Omental fat pad (tissue), 4 donors: ENCODE results near the gene RABGGTA. TPM values are rescaled to one million over a fixed set of nuclear protein-coding genes. Genes with fewer than 3 reads are reported as not detected.

Experiments used
- ATAC-seq: fragments of 150-250 bp; one replicate; pipeline ENCODE4 v1.9.1; 2016; ENCODE audit warnings: mild to moderate bottlenecking, moderate library complexity; ENCODE audit not compliant: low FRiP score
- DNase-seq: peaks from one replicate; pipeline ENCODE4 v3.0.0-alpha.2; 2019; ENCODE audit warnings: low spot score
- total RNA-seq, 4 donors: library from RNA; depleted of rRNA; stranded (reverse); fragments of >200 nt; gene quantifications; one replicate each; pipeline ENCODE4 v1.1.0, GENCODE V29; 2016
- TF ChIP-seq, protein P1 (sequence below), 3 donors: fragments of 450-650 bp; IDR thresholded peaks; one replicate each; pipeline ENCODE4 v1.5.1; 2016 to 2017; ENCODE audit warnings: antibody characterized with exemption in 3 of 3, mild to moderate bottlenecking in 3 of 3, moderate library complexity in 2 of 3

RABGGTA gene
- total RNA-seq, 4 donors from 2014 or later: 20.7 to 30.9 (median 25.0) TPM

DNA sequence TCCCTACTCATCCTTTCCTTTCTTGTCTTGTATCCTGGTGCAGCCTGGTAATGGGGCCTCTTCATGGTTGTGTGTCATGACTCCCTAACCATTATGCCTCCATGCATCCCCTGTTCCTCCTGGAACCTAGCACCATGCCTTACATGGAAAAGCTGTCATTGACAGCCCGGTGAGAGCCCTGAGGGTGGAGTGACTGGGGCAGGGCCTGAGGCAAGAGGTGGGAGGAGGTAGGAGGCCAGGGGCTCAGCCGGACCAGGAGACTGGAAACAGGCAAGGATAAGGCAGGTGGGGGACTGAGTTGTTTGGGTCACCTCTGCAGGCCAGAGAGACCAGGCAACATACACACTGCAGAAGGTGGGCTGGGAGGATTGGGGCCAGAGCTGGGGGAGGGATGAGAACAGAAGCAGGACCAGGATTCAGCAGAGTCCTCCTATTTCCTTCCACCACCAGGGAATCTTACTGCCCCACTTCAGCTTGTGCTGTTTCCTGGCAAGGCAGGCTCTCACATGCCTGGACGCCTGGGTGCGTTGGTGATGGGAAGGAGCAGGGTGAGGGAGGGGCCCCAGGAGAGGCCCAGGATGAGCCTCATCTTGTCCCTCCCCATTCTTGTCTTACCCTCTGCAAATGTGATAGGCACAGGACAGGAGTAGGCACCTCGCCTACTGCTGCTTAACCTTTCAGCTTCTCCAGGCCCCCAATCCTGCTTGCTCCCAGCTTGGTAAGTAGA lies 38.3 kb upstream of the RABGGTA start, which contains the start of gene LTB4R2:
Gene LTB4R2, plus strand, starts transcription at position 603 of the 727 bp plus-strand sequence. CDS start 525 bp downstream, outside the sequence.
- ATAC-seq: no peak
- TF ChIP-seq, protein P1, sequence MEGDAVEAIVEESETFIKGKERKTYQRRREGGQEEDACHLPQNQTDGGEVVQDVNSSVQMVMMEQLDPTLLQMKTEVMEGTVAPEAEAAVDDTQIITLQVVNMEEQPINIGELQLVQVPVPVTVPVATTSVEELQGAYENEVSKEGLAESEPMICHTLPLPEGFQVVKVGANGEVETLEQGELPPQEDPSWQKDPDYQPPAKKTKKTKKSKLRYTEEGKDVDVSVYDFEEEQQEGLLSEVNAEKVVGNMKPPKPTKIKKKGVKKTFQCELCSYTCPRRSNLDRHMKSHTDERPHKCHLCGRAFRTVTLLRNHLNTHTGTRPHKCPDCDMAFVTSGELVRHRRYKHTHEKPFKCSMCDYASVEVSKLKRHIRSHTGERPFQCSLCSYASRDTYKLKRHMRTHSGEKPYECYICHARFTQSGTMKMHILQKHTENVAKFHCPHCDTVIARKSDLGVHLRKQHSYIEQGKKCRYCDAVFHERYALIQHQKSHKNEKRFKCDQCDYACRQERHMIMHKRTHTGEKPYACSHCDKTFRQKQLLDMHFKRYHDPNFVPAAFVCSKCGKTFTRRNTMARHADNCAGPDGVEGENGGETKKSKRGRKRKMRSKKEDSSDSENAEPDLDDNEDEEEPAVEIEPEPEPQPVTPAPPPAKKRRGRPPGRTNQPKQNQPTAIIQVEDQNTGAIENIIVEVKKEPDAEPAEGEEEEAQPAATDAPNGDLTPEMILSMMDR (IDR thresholded peaks at IDR 0.05): no peak

GRCh38 chr14:24308342-24309124 lies 37.1 kb upstream of the RABGGTA start:
- no peak for DNase-seq
- no peak for ATAC-seq
- TF ChIP-seq, protein P1 (IDR thresholded peaks at IDR 0.05): no peak

More for the DNA sequence above, 38.3 kb upstream of the RABGGTA start, which contains the start of gene LTB4R2:
- no peak for DNase-seq

- TF ChIP-seq, protein P1 (IDR thresholded peaks at IDR 0.05): peak in 1 of 3 donors; percentile 19
- ATAC-seq: peak; percentile 33
- DNase-seq: peak; percentile 60
These were observed 36.4 kb upstream of the RABGGTA start, which contains the start of gene CIDEB for GRCh38 chr14:24307575-24308341. CIDEB (minus strand) TSS chr14:24307977; CDS start chr14:24307858, 119 bp downstream.

- TF ChIP-seq, protein P1 (IDR thresholded peaks at IDR 0.05): no peak
- no peak for DNase-seq
- no peak for ATAC-seq
These were observed 35.8 kb upstream of the RABGGTA start for GRCh38 chr14:24307156-24307574.

DNA sequence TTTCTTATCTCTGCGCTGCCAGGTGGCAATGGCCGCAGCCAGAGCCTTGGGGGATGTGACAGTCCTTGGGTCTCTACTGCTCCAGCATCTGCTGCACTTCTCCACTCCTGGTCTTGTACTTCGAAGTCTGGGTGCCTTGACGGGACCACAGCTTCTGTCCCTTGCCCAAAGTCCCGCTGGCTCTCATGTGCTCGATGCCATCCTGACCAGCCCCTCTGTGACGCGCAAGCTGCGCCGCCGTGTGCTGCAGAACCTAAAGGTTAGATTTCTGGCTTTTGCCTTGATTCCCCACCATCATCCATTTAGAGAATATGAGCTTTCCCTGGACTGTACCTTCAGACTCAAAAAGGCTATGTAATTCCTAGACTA lies 32.6 kb upstream of the RABGGTA start:
- TF ChIP-seq, protein P1 (IDR thresholded peaks at IDR 0.05): no peak
- ATAC-seq (no peak), DNase-seq (no peak)

DNA sequence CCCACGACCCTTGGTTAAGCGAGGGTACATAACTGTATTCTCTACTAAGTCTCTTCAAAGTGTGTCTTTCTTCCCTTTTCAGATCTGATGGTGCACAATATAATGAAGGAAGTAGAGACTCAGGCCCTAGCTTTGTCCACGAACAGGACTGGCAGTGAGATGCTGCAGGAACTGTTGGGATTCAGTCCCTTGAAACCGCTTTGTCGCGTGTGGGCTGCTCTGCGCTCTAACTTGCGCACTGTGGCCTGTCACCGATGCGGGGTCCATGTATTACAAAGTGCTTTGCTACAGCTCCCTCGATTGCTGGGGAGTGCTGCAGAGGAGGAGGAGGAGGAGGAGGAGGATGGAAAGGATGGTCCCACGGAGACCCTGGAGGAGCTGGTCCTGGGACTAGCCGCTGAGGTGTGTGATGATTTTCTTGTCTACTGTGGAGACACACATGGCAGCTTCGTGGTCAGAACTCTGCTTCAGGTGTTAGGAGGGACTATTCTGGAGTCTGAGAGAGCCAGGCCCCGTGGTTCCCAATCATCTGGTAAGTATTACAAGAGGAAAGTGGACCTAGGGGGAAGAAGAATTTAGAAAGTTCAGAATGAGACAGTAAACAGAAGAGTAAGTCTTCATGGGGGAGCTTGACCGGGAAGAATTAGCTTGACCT lies 29.1 kb upstream of the RABGGTA start:
- no peak for DNase-seq
- TF ChIP-seq, protein P1 (IDR thresholded peaks at IDR 0.05): no peak
- ATAC-seq: no peak
